8988T (cell line): ENCODE data around the gene PCMTD2.
A peak's percentile ranks its signal among the peaks of the same experiment; 100 is the strongest.

Source experiments
- DNase-seq: peaks from one replicate; pipeline ENCODE4 v3.0.0; 2011

The PCMTD2 gene

GRCh38 chr20:64255361-64256281, at the start of gene PCMTD2:
Gene PCMTD2 (plus strand): TSS chr20:64255748. CDS start chr20:64259966, 4,218 bp downstream.
- peak; percentile 99 for DNase-seq

- DNase-seq = no peak
Measured at GRCh38 chr20:64206614-64207013, 48.9 kb upstream of the PCMTD2 start.

GRCh38 chr20:64207641-64208590, 47.6 kb upstream of the PCMTD2 start:
- no peak for DNase-seq

DNA sequence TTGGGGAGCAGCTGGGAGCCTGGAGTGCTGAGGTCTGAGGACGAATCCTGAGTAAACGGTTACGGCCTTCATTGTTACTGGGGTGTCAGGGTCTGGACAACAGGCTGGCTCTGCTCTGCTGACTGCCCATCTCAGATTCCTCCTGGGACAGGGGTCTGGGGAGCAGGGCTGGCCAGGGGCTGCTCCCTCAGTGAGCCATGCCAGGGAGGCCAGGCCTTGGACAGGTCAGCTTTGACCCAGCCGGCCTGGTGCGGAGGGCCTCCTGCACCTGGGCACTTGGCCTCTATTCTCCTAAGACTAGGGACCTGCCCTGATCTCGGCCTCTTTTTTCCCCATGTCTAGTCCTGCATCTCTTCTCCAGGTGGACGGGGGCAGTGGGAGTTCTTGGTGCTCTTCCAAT, 46.4 kb upstream of the PCMTD2 start:
- no peak for DNase-seq

DNA sequence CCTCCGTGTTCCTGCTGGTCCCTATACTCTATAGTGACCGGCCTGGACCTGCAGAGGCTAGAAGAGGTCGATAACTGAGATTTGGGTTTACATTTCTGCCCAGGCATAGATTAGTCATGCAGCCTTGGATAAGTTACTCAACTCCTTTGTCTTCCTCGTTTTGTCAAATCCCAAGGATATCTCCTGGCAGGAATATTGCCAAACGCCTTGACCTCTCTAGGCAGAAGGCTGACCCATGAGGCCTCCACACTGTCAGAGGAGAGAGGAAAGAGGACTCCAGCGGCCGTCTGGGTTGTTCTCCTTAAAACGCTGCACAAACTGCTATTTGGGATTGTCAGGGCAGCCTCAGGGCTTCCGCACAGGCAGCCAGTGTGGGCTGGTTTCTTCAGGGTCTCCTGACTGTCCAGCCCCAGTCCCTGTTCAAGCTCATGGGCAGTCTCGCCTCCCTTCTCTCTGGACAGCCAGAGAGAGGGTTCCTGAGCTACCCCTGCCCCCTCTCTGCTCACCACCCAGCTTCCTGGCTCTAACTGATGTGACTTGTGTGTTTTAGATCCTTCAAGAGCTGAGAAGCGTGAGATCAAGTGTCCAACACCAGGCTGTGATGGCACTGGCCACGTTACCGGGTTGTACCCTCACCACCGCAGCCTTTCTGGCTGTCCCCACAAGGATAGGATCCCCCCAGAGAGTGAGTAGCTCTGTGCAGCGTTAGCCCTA, 44.7 kb upstream of the PCMTD2 start:
- DNase-seq = no peak

GRCh38 chr20:64211874-64212658, 43.5 kb upstream of the PCMTD2 start:
- DNase-seq = no peak

GRCh38 chr20:64212755-64213154, 42.8 kb upstream of the PCMTD2 start:
- DNase-seq = no peak

- DNase-seq = no peak
Measured at GRCh38 chr20:64214113-64214512, 41.4 kb upstream of the PCMTD2 start.

- DNase-seq = no peak
Measured at GRCh38 chr20:64214952-64215351, 40.6 kb upstream of the PCMTD2 start.

DNA sequence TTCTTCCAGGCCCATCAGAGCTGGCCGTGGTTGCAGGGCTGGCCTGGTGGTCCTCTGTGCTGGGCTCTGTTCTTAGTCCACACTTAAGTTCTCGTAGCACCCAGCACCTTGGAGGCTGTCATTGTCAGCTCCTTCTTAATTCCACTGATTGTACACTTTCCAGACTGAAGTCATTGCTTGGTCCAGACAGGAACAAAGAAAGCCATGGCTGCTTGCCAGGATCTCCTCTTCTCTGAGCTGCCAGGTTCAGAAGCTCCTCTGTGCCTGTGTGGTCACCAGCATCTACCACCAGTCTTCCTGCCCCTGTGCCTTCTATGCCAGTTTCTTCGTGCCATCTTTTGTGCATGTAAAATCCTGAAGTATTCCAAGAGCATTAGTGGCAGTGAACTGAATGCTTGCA, 39.5 kb upstream of the PCMTD2 start:
- no peak for DNase-seq

DNA sequence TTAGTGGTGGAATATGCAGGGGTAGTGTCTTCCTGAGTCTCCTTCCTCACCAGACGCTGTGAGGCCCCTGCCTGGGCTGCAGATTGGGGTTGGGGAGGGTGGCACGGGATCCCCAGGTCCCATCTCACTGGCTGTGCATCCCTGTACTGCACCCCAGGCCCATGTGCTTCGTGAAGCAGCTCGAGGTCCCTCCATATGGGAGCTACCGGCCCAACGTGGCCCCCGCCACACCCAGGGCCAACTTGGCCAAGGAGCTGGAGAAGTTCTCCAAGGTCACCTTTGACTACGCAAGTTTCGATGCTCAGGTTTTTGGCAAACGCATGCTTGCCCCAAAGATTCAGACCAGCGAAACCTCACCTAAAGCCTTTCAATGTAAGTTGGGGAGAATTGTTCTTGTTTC, 38.6 kb upstream of the PCMTD2 start:
- DNase-seq = no peak

GRCh38 chr20:64217539-64218221, 37.9 kb upstream of the PCMTD2 start:
- DNase-seq = no peak

GRCh38 chr20:64219202-64219601, 36.3 kb upstream of the PCMTD2 start:
- no peak for DNase-seq

- DNase-seq = no peak
Measured at GRCh38 chr20:64219730-64220129, 35.8 kb upstream of the PCMTD2 start.

GRCh38 chr20:64220420-64220819, 35.1 kb upstream of the PCMTD2 start:
- no peak for DNase-seq

DNA sequence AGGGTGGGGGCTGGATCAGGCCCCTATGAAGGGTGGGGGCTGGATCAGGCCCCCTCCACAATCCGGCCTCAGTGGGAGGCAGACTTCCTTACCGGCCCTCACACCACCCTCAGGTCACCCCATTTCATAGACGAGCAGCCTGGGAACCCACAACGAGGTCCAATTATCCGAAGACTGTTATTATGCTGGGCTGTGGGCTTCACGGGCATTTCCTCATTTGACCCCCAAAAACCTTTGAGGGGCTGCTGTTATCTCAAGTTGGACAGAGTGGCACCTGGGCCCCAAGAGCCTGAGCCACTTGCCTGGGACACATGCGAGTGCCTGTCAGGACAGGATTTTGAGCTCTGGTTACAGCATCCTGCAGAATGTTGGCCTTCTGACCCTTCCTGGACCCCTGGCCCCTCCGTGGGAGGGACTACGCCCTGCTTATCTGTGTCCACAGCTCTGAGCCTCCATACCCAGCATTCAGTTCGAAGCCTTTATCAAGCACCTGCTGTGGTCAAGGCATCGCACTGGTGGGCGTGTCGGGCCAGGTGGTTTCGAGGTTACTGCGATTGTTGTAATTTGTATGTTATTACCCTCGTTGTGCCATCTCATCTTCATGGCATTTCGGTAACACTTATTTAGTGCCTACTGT, 34.5 kb upstream of the PCMTD2 start:
- DNase-seq = no peak

DNA sequence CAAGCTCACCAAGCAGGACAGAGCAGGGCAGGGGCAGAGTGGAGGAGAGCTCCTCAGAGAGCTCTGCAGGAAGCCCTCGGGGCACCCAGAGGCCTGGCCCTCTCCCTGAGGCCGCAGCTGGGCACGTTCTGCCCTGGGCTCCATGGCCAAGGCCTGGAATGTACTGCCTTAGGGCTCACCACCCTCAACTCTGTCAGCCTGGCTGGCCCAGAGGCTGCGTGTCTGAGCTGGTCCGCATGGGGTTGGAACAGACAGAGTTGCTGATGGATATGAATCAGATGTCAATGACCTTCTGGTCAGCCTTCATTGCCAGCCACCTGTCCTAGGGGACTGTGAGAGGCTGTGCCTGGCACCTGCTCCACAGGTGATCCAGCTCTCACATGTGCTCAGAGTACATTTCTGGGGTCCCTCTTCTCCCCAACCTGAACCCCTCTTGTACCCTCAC, 33.2 kb upstream of the PCMTD2 start:
- DNase-seq = no peak

- DNase-seq = no peak
Measured at GRCh38 chr20:64222851-64223525, 32.6 kb upstream of the PCMTD2 start.

DNA sequence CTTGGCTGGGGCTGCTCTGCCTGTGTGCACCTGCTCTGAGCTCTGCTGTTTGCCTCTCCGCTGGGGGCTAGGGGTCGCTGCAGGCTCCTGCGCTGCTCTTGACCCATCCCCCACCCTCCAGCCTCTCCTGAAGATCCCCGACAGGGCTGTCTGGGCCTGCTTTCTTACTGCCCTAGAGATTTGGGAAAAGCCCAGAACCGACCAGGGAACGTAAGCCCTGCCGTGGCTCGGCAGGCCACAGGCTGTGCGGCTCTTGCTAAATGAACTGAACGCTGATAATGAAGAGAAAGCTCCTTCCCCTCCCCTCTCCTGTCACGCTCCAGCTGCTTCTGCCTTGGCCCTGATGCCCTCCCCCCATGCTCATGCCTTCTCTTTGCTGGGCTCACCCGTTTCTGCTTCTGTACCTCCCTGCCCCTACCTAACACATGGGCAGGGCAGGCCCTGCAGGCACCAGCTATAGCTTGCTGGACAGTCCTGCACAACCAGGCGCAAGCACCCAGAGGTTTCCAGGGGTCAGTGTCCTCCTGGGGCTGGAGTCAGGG, 32.0 kb upstream of the PCMTD2 start:
- DNase-seq = peak; percentile 78
